Measurements from ENCODE around the gene TMEM116. TPM values are rescaled to one million over a fixed set of nuclear protein-coding genes. Genes with fewer than 3 reads are reported as not detected.

TMEM116 gene
- polyA plus RNA-seq, 1 donor (not counting 4 experiments of a cell fraction or from before 2014, with no cell fraction given), result 7.7 TPM

DNA sequence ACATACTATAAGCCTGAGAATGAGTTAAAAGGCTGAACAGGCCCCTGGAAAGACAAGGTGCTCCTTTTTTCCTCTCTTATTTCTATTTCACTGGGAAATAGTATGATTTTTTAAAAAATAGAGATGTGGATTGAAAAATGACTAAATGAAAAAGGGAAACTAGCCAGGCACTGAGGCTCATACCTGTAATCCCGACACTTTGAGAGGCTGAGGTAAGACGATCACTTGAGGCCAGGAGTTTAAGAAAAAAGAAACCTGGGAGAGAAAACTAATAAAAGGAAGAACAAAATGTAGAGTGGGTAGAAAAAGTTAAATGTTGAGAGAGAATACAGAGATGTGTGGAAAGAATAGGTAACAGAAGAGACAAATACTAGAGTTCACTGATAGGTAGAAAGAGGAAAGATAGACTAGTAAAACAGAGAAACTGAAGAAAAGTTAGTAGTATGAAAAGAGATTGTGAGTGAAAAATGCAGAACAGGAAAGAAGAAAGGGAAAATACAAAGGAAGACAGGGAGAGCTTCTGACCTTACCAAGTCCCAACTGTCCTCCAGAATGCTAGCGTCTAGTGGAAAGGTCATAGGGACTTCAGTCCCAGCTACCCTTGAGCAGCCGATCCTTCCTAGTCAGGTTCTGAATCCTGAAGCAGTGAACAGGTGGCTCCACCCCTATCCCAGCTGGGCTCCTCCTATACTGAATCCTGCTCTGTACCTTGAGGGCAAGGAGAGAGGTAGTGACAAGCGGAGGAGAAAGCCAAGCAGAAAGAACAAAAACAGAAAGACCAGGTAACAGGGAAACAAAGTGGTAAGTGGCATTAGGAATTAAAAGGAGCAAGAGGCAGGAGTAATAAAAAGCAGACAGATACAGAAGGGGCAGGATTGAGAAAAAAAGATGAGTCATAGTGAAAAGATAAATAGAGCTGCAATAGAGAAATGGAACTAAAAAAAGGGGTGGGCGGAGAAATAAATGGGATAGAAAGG, 7.3 kb downstream of the TMEM116 start:
- no peak overlapping the region for H3K9ac ChIP-seq (ENCODE audit: control insufficient read depth, extremely low read depth, insufficient read depth, low read length)
- dilution Hi-C loops (cut with MboI; ENCODE audit: extremely low pct_ligation_motif_present, low sequenced_read_pairs), result no loop called here
- peaks cover 11% of the 10 kb centered on the region for H3K4me1 ChIP-seq (ENCODE audit: control insufficient read depth, extremely low read depth, insufficient read depth, low read length)
- H3K4me3 ChIP-seq (ENCODE audit: control insufficient read depth in 2 of 3, extremely low read depth in 1 of 3, insufficient read depth in 2 of 3, low read depth in 1 of 3, low read length in 3 of 3), result peak overlapping the region in 1 of 3 experiments; percentile 36
- no peaks in the 10 kb centered on the region for H3K9me3 ChIP-seq (ENCODE audit: control insufficient read depth, low read depth, low read length)
- TF ChIP-seq, protein P1, sequence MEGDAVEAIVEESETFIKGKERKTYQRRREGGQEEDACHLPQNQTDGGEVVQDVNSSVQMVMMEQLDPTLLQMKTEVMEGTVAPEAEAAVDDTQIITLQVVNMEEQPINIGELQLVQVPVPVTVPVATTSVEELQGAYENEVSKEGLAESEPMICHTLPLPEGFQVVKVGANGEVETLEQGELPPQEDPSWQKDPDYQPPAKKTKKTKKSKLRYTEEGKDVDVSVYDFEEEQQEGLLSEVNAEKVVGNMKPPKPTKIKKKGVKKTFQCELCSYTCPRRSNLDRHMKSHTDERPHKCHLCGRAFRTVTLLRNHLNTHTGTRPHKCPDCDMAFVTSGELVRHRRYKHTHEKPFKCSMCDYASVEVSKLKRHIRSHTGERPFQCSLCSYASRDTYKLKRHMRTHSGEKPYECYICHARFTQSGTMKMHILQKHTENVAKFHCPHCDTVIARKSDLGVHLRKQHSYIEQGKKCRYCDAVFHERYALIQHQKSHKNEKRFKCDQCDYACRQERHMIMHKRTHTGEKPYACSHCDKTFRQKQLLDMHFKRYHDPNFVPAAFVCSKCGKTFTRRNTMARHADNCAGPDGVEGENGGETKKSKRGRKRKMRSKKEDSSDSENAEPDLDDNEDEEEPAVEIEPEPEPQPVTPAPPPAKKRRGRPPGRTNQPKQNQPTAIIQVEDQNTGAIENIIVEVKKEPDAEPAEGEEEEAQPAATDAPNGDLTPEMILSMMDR (optimal IDR thresholded peaks at IDR 0.05 in 1 of 3, IDR thresholded peaks at IDR 0.05 in 1 of 3, conservative IDR thresholded peaks at IDR 0.05 in 1 of 3; ENCODE audit: extremely low read depth in 1 of 3, insufficient read depth in 2 of 3, low read length in 3 of 3), result no peak
- no peak for TF ChIP-seq EZH2 (IDR thresholded peaks at IDR 0.05; ENCODE audit: low read length)
- no peaks in the 10 kb centered on the region for H3K36me3 ChIP-seq (ENCODE audit: control insufficient read depth in 2 of 2, extremely low read depth in 1 of 2, insufficient read depth in 2 of 2, low read length in 2 of 2)
- H3K4me2 ChIP-seq (ENCODE audit: control insufficient read depth, extremely low read depth, insufficient read depth, low read depth, low read length), result peak overlapping the region; percentile 71
- H4K20me1 ChIP-seq (ENCODE audit: control insufficient read depth, extremely low read depth, insufficient read depth, low read length), result no peaks in the 10 kb centered on the region
- H3K27ac ChIP-seq (ENCODE audit: control insufficient read depth, insufficient read depth, low read length), result no peak overlapping the region
- no peaks in the 10 kb centered on the region for H3K9me1 ChIP-seq (ENCODE audit: control insufficient read depth, extremely low read depth, insufficient read depth, low read length)
- no peaks in the 10 kb centered on the region for H3K79me2 ChIP-seq (ENCODE audit: control insufficient read depth, insufficient read depth, low read length)
- FAIRE-seq (peak; percentile 60), DNase-seq (ENCODE audit: low read depth, low spot score) (no peak)
- peak overlapping the region; percentile 82 for H2AFZ ChIP-seq (ENCODE audit: control insufficient read depth, low read length)
- H3K27me3 ChIP-seq (ENCODE audit: control insufficient read depth, extremely low read depth, insufficient read depth, low read length), result no peaks in the 10 kb centered on the region

DNA sequence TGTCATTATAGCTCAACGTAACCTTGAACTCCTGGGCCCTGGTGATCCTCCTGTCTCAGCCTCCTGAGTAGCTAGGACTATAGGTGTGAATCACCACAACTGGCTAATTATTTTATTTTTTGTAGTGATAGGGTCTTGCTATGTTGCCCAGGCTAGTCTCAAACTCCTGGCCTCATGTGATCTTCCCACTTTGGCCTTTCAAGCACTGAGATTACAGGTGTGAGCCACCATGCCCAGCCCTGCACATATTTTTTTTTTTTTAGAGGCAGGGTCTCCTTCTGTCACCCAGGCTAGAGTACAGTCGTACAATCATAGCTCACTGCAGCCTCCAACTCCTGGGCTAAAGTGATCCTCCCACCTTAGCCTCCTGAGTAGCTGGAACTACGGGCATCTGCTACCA, 8.9 kb downstream of the TMEM116 start:
- Histone ChIP-seq H2AFZ (ENCODE audit: control insufficient read depth, low read length) (no peak overlapping the region), H3K27ac (ENCODE audit: control insufficient read depth, insufficient read depth, low read length) (no peak overlapping the region), H3K9me1 (ENCODE audit: control insufficient read depth, extremely low read depth, insufficient read depth, low read length) (no peaks in the 10 kb centered on the region), H3K4me2 (ENCODE audit: control insufficient read depth, extremely low read depth, insufficient read depth, low read depth, low read length) (no peak overlapping the region), H3K27me3 (ENCODE audit: control insufficient read depth, extremely low read depth, insufficient read depth, low read length) (no peaks in the 10 kb centered on the region), H3K79me2 (ENCODE audit: control insufficient read depth, insufficient read depth, low read length) (no peaks in the 10 kb centered on the region), H3K9me3 (ENCODE audit: control insufficient read depth, low read depth, low read length) (no peaks in the 10 kb centered on the region), H3K36me3 (ENCODE audit: control insufficient read depth in 2 of 2, extremely low read depth in 1 of 2, insufficient read depth in 2 of 2, low read length in 2 of 2) (no peaks in the 10 kb centered on the region), H3K9ac (ENCODE audit: control insufficient read depth, extremely low read depth, insufficient read depth, low read length) (no peak overlapping the region), H3K4me3 (ENCODE audit: control insufficient read depth in 2 of 3, extremely low read depth in 1 of 3, insufficient read depth in 2 of 3, low read depth in 1 of 3, low read length in 3 of 3) (no peak overlapping the region), H3K4me1 (ENCODE audit: control insufficient read depth, extremely low read depth, insufficient read depth, low read length) (peaks cover 11% of the 10 kb centered on the region), H4K20me1 (ENCODE audit: control insufficient read depth, extremely low read depth, insufficient read depth, low read length) (no peaks in the 10 kb centered on the region)
- no peak for FAIRE-seq
- dilution Hi-C loops (cut with MboI; ENCODE audit: extremely low pct_ligation_motif_present, low sequenced_read_pairs), result no loop called here
- DNase-seq (ENCODE audit: low read depth, low spot score), result no peak
- TF ChIP-seq, protein P1 (optimal IDR thresholded peaks at IDR 0.05 in 1 of 3, IDR thresholded peaks at IDR 0.05 in 1 of 3, conservative IDR thresholded peaks at IDR 0.05 in 1 of 3; ENCODE audit: extremely low read depth in 1 of 3, insufficient read depth in 2 of 3, low read length in 3 of 3), result no peak
- TF ChIP-seq EZH2 (IDR thresholded peaks at IDR 0.05; ENCODE audit: low read length), result no peak
